Right ventricle myocardium inferior (tissue), 1 donor: ENCODE data around the gene WDR45B. TPM values are rescaled to one million over a fixed set of nuclear protein-coding genes. Genes with fewer than 3 reads are reported as not detected.

Experiments used
- ATAC-seq: fragments of 200-7000 bp; cut with Tn5 transposase; one replicate; pipeline ENCODE4 v1.9.1; 2020; ENCODE audit warnings: mild to moderate bottlenecking, moderate library complexity
- DNase-seq: peaks from one replicate; pipeline ENCODE4 v3.0.0; 2021; ENCODE audit errors: missing footprints
- intact Hi-C: fragments of 100-400 bp; cut with DNase I; formaldehyde crosslinking; loops from one replicate; pipeline ENCODE4 v1.11.0; 2022
- total RNA-seq: library from RNA; stranded (reverse); fragmentation: NEBNext Ultra II Directional; extraction: Animal tissue kit (Norgen Biotek cat#: 25700); gene quantifications from one replicate; pipeline ENCODE4 v1.2.1, GENCODE V29; 2021
- donor health status: DM: no; HTN: yes; CAD: no; lungs with severe emphysema.

WDR45B gene
- total RNA-seq, 1 donor from 2014 or later: 38.0 TPM

DNA sequence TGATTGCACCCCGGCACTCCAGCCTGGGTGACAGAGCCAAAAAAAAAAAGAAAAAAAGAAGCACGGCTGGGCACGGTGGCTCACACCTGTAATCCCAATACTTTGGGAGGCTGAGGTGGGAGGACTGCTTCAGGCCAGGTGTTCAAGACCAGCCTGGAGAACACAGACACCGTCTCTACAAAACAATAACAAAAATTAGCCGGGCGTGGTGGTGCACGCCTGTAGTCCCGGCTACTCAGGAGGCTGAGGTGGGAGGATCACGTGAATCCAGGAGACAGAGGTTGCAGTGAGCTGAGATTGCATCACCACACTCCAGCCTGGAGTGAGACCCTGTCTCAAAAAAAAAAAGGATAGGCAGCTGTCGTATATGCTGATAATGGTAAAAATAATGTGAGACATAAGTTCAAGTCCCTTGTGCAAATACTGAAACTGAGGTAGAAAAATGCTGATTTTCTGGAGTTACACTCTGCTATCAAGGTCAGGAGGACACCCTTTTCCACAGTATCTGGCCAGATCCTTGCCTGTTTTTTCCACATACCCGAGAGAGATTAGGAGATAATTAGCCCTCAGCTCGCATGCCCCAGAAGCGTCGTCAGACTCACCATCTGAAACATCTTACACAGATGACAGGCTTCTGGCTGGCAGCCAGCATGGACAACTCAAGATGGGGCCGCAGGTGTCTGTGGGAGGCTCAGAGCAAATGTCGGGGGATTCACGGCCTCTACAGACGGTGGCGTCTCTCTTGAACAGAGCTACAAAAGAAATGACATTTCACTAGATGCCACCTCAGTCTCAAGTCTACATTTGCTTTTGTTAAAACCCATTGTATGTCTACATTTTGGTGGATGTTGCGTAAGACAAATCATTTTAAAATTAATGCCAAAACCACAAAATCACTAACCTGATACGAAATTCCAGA, 36.8 kb downstream of the WDR45B start:
- no peak for ATAC-seq
- intact Hi-C loops: no loop called here

DNA sequence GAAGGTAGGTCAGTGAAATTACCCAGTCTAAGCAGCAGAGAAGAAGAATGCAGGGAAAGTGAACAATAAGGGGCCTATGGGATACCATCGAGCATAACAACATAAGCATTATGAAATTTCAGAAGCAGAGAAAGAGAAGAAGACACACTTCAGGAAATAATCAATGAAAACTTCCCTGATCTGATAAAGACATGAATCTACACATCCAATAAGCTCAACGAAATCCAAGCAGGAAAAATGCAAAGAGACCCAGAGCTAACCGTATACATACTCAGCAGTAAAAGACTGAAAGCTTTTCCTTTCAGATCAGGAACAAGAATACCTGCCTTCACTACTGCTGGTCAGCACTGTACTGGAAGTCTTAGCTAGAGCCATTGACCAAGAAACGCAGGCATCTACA, 38.6 kb downstream of the WDR45B start:
- ATAC-seq (no peak), DNase-seq (no peak)
- intact Hi-C loops: no loop called here

More for the DNA sequence above, 36.8 kb downstream of the WDR45B start:
- DNase-seq: no peak

DNA sequence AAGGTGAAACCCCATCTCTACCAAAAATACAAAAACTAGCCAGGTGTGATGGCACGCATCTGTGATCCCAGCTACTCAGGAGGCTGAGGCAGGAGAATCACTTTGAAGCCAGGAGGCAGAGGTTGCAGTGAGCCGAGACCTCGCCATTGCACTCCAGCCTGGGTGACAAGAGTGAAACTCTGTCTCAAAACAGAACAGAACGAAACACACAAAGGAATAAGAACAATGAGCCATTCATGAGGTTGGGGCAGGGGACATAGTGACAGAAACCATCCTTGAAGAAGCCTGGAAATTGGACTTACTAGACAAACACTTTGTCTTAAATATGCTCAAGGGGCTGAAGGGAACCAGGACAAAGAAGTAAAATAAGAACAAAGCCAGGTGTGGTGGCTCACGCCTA, 39.4 kb downstream of the WDR45B start:
- ATAC-seq (no peak), DNase-seq (no peak)
- intact Hi-C loops: no loop called here

DNA sequence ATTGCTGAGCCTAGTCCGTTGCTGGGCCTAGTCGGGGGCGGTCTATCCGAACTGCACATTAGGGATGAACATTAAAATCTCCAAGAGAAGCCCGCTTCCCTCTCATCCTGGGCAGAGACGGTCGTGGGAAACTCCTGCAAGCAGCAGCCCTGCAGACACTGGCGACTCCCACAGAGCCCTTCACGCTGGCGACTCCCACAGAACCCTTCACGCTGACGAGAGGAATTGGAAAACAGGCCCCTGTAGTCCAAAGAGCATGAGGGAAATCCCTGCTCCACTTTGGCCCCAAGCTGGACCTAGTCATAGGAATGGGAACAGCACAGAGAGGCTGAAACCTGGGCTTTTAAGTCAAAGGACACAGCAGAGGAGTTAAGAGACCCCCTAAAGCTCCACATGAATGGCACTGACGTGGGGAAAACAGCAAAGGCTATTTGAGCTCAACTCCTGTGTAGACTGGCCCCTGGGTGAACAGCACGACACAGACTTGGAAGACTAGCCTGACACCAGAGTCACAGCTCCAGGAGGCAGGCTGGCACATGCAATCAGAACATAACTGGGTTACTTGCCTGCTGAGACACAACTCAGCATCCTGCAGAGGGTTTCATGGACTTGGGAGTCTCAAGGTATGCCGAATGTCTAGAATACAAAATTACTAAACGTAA, 42.2 kb downstream of the WDR45B start:
- intact Hi-C loops: no loop called here
- no peak for DNase-seq
- no peak for ATAC-seq

DNA sequence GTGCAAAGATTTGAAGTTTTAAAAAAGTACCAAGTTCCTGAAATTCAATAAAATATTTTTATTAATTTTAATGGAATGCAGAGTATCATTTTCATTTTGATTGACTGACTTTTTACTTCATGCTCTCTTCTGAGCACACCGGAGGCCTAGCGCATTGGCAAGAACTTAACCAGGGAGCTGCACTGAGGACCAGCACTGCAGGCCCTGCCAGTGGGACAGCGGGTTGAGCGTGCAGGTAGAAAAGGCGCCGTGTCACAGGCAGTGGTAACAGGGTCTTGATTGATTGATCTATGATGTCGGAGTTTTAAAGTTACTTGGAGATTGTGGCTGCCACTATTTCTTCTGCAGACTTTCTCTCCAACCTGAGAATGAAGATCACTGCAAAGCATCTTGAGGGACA, 43.7 kb downstream of the WDR45B start:
- no peak for ATAC-seq
- no peak for DNase-seq
- intact Hi-C loops: no loop called here

DNA sequence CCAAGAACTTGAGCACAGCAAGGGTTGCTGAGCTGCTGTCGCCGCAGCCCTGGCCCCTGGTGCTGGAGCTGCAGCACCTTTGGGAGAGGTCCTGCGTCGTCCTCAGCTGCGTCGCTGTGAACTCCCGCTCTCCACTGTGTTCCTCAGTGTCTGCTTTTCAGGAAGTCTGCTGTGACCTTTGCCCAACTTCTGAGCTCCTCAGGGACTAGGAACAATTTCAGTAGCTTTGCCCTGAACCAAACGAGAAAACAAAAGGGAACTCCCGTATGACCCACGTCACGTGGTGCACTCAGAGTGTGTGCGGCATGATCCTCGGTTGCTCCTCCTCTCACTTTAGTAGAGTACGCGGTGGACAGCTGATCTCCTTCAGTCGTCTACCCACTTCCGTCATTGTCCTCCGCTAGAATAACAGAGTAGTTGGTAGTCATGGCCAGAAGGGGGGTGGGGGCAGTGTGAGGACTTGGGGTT, 44.2 kb downstream of the WDR45B start:
- intact Hi-C loops: no loop called here
- DNase-seq (peak; percentile 74), ATAC-seq (peak; percentile 75)

DNA sequence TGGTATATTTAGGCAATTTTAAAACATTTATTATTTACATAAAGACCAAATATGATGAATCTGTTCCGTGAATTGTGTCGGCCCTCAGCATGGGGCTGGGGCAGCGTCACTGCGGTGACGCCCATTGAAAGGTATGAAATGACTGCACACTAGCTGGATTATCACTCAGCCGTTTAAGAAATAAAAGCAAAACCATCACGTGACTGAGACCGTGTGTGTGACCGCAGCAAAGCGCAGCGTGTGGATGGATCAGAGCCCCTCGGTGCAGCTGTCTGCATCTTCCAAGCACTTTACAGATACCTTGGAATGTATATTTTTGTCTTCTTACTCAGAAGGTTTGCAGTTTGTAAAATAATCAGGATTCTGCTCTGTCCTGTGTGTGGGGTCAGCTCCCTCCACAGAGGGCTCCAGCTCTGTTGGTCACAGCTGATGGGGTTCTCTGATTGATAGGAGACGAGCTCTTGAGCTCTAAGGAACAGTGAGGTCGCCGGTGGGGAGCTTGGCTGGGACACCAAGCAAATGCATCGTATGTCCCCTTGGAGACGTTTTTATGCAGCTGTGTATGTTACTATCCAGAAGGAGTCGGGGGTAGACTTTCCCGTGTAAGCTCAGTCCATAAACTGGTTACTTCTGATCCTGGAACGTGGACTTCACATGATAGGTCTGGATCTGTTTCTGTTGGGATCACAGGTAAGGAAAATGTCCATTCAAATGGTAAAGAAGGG, 45.1 kb downstream of the WDR45B start:
- DNase-seq (no peak), ATAC-seq (no peak)
- intact Hi-C loops: no loop called here

DNA sequence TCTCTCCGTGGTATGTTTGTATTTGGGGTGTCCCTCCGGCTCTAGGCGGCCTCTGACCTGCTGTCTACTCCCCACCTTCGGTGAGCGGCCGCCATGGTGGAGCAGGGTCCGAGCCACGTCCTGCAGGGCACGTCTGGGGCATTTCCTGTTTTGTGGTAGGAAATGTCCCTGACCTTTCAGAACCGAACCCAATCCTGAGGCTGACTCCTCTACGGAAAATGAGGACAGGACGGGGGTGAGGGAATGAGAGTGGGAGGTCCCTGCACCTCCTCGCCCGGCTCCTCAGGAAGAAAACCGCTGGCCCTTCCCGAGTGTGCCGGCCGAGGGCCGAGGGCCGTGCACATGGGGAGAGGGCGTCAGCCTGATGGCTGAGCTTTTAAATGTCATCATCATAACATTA, 45.8 kb downstream of the WDR45B start:
- intact Hi-C loops: no loop called here
- no peak for ATAC-seq
- no peak for DNase-seq

DNA sequence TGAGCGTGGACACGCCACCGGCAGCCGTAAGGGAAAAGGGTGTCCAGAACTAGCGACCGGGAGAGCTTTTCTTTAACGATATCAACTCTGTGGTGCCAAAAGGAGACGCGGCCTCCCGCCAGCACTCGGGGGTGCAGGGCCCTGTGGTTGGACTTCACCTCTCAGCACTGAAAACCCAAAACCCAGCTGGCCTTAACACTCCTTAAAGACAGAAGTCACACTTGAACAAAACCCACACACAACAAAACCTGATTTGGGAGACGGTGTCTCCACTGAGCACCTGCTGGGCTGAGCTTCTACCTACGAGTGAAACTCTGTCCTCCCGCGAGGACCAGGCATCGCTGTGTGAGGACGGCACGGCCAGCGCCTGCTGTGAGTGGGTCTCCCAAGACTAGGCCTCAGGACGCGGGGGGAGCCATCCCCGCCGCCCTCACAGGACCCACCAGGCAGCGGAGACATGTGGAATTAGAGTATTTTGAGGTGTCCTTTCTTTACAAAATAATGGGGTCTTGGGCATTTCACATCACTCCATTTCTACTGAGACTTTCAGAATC, 46.7 kb downstream of the WDR45B start:
- no peak for DNase-seq
- no peak for ATAC-seq
- intact Hi-C loops: no loop called here

DNA sequence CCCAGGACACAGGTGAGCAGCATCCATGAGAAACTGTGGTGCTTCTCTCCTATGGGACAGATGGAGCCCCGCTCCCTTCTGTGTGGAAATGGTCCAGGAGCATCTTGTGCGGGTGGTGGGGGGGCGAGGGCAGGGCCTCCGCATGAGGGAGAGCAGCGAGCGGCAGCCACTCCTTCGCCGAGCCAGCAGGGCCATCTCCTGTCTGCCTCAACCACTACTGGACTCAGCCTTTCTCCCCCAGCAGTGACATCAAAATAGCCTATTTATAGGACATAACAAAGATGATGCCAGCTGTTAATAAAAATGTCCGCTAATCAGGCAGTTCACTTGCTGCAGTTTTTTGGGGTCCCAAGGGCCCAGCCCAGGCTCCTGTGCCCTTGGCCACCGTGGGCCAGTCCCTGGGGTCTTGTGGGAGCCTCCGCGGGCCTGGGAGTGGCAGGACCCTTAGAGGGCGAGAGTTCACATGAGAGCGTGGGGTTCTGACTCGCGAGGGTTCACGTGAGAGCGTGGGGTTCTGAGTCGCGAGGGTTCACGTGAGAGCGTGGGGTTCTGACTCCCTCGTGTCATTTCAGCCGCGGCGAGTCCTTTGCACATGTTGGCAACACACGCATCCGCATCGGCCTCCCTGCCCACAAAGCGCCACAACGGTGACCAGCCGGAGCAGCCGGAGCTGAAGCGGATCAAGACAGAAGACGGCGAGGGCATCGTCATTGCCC, 47.4 kb downstream of the WDR45B start:
- intact Hi-C loops: no loop called here
- peak; percentile 54 for DNase-seq
- ATAC-seq: peak; percentile 28

DNA sequence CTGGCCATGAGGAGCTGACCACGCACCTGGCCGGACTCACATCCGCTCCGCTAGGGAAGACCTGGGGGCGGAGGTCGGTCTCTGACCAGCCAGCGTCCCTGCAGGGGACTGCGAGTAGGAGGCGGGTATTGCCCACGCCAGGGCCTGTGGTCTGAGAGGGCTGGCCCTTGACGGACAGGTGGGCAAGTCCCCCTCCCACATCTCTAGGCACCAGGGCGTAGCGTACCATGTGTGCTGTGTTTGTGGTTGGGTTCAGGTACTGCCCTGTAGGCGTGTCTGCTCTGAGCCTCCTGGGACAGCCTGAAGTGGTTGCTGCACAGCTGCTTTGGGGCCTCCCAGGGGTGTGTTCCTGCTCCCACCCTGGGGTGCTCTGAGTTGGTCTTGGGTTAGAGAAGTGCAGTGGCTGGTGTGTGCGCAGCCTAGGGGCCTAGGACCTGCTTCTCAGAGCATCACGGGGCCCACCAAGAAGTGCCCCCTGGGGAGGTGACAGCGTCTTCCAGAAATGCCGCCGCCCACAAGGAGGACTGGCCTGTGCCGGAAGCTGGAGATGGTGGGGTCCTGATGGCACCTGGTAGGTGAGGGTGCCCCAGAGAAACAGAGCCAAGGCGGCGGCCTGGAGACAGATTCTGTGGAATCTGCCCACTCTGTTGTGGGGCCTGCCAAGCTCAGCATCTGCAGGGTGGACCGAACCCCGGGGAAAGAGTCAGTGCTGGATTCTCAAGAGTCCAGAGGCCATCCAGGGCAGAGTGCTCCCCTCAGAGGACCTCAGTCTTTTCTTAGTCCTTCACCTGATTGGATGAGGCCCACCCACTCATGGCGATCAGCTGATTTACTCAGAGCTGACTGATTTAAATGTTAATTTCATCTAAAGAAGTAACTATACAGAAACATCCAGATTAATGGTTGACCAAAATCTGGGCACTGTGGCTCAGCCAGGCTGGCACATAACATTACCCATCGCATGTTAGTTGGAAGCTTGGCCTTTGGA, 48.3 kb downstream of the WDR45B start:
- peak; percentile 2 for ATAC-seq
- DNase-seq: peak; percentile 56
- intact Hi-C loops: no loop called here

DNA sequence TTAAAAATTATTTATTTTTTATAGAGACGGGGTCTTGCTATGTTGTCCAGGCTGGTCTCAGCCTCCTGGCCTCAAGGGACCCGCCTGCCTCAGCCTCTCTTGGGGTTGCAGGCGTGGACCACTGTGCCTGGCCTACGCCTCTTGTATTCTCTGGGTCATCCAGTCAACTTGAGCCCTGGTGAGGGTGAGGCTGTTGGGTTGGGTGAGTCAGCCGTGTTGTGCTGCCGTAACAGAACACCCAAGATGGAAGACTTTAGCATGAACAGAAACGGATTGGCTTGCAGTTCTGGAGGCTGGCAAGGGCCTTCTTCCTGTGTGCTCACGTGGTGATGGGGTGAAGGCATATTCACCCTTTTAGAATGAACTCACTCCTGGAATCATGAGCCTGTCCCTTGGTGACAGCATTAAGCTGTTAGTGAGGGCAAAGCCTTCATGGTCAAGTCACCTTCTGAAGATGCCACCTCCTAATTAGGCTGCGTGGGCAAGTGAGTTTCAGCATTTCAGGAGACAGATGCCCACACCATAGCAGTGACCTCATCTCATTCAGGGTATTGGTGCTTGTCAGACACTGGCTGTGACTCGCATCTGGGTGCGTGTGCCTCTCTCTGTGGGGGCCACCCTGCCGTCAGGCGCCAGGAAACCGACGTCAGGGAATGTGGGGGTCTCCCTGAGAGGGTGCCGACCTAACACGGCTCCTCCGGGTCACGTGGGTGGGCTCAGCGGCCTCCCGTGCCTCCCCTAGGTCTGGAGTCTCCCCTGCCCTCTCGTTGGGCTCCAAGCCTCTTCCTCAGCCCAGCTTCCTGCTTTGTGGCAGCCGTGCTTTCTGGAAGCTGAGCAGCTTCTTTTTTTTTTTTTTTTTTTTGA, 49.8 kb downstream of the WDR45B start:
- no peak for ATAC-seq
- intact Hi-C loops: no loop called here
- no peak for DNase-seq

DNA sequence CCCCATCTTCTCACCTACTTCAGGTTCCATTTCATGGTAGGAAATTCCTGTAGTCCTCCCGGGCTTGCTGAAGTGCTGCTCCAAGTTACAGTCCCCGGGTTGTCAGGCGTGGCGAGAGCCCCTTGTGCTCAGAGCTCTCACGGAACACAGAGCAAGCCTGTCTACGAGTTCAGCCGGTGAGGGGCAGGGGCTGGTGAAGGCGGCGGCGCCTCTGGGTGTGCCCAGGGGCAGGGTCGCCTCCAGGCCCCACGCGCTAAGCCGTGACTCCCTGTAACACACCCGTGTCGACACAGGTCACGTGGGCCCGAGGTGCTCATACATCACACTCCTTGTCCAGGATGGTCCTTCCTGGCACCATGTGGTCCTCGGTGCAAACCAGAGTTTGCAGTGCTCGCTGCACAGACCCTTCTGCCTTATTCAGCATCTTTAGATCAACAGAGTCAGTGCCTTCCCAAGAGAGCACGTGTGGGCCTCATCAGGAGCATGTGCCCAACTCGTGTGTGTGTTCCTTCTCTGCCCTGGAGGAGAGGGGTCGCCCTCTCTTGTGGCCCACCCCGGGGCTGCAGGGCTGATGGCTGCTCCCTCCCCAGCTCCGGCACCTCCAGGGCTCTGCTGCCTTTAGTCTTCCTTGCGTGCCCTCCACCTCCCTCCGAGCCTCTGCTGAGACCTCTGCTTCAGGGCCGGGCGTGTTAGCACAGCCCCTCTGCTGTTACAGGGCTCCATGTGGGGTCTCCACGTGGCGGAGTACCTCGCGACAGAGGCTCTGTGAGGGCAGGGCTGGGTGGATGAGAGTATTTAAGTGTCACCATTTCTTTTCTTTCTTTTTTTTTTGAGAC, 51.2 kb downstream of the WDR45B start:
- ATAC-seq (no peak), DNase-seq (no peak)
- intact Hi-C loops: no loop called here

DNA sequence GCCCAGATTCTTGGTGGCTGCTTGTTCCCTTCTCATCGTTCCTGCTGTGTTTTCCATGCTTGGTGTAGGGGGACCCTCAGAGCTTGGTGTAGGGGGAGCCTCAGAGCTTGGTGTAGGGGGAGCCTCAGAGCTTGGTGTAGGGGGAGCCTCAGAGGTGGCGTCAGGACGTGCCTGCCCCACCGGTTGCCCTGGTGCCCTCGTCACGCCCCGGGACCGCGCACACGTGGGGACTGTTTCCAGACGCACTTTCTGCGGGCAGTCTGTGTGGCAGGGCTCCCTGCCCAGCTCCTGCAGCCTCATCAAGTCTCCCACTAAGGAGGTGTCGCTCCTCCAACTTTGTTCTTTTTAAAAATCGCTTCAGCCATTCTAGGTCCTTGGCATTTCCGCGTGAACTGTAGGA, 51.9 kb downstream of the WDR45B start:
- no peak for DNase-seq
- intact Hi-C loops: no loop called here
- no peak for ATAC-seq

DNA sequence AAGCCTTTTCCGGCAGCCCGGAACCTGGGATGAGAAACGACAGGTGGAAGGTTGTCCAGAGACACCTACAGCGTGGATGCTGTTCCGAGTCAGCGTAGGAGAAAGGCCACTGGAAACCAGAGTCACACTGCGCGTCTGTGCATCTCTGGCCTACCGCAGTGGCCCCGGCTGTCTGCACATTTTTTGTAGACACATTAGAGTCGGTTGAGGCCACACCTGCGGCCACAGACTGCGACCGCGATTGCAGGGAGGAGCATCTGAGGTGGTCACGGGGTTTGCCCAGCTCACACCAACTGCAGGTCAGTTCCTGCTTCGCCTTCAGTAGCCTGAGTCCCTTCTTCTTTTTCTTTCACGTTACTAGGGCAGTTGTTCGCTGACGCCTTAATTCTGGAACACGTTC, 52.4 kb downstream of the WDR45B start:
- intact Hi-C loops: no loop called here
- DNase-seq (no peak), ATAC-seq (no peak)

DNA sequence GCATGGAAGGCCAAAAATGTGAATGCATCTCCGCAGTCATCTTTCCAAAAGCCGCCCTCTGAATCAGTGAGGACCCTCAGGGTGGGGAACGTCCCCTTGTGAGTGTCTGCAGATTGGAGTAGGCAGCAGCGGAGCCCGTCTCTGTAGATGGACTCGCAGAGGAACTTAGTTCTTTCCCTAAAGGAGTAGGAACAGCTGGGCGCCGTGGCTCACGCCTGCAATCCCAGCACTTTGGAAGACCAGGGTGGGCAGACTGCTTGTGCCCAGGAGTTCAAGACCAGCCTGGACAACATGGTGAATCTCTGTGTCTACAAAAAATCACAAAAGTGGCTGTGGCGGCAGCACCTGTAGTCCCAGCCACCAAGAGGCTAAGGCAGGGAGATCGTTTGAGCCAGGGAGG, 53.7 kb downstream of the WDR45B start:
- intact Hi-C loops: no loop called here
- DNase-seq: no peak
- ATAC-seq: no peak
